OCI-LY7 (cell line): ENCODE results near the gene ZBTB20. TPM values are rescaled to one million over a fixed set of nuclear protein-coding genes. Genes with fewer than 3 reads are reported as not detected.

Experiments used
- BruUV-seq: library from RNA; stranded (reverse); fragments of 400-500 nt; replicated peaks from 2 replicates; lab custom pipeline; 2021; lab: Mats Ljungman, UMichigan
- CTCF ChIA-PET: fragments of 300-600 bp; sonication (Branson Sonifier 250); formaldehyde crosslinking; loops from one replicate; lab custom pipeline; 2022; ENCODE audit warnings: antibody characterized with exemption; ENCODE audit not compliant: unreplicated experiment; lab: Charles Lee
- POLR2A ChIA-PET: fragments of 300-600 bp; sonication (Branson Sonifier 250); formaldehyde crosslinking; loops from one replicate; lab custom pipeline; 2022; ENCODE audit warnings: antibody characterized with exemption; lab: Charles Lee
- DNase-seq: peaks from one replicate; pipeline ENCODE4 v3.0.0-alpha.2; 2015; ENCODE audit warnings: low spot score
- H2AFZ ChIP-seq: fragments of 200-600 bp; sonication (generic), shearing (Covaris generic); 2 replicates; pipeline ENCODE4 v1.6.1; 2014; ENCODE audit warnings: mild to moderate bottlenecking, antibody characterized with exemption, low read length, moderate library complexity
- H3K27ac ChIP-seq: fragments of 200-600 bp; sonication (generic); 2 replicates; pipeline ENCODE4 v1.5.1; 2014; ENCODE audit warnings: mixed run types, low read depth, mild to moderate bottlenecking, moderate library complexity, low read length, inconsistent platforms; ENCODE audit not compliant: poor library complexity, severe bottlenecking
- H3K36me3 ChIP-seq: fragments of 200-600 bp; sonication (generic); 2 replicates; pipeline ENCODE4 v1.6.1; 2014; ENCODE audit warnings: mild to moderate bottlenecking, antibody characterized with exemption, low read length, moderate library complexity, mixed read lengths; ENCODE audit not compliant: insufficient read depth
- H3K4me1 ChIP-seq: fragments of 200-600 bp; sonication (generic); 2 replicates; pipeline ENCODE4 v1.5.1; 2014; ENCODE audit warnings: mild to moderate bottlenecking, low read length; ENCODE audit not compliant: insufficient read depth, poor library complexity, severe bottlenecking
- H3K4me2 ChIP-seq: fragments of 200-600 bp; sonication (generic); 2 replicates; pipeline ENCODE4 v1.6.1; 2014; ENCODE audit warnings: mild to moderate bottlenecking, low read length
- H3K4me3 ChIP-seq: fragments of 200-600 bp; sonication (generic); 2 replicates; pipeline ENCODE4 v1.5.1; 2014; ENCODE audit warnings: mild to moderate bottlenecking, low read depth, low read length; ENCODE audit not compliant: poor library complexity, severe bottlenecking
- H3K79me2 ChIP-seq: fragments of 200-600 bp; sonication (generic); 2 replicates; pipeline ENCODE4 v1.6.1; 2016; ENCODE audit warnings: low read depth, mild to moderate bottlenecking, low read length, moderate library complexity, mixed read lengths; ENCODE audit not compliant: insufficient read depth
- H3K9me2 ChIP-seq: fragments of 200-600 bp; sonication (generic); 2 replicates; pipeline ENCODE4 v1.6.1; 2016; ENCODE audit warnings: mild to moderate bottlenecking, low read length, mixed read lengths; ENCODE audit not compliant: insufficient read depth
- H3K9me3 ChIP-seq: fragments of 200-600 bp; sonication (generic); 2 replicates; pipeline ENCODE4 v1.6.1; 2014; ENCODE audit warnings: mild to moderate bottlenecking, mixed run types, low read length, mixed read lengths
- H4K20me1 ChIP-seq: fragments of 200-600 bp; sonication (generic); 2 replicates; pipeline ENCODE4 v1.6.1; 2014; ENCODE audit warnings: mild to moderate bottlenecking, antibody characterized with exemption, low read length, moderate library complexity, mixed read lengths; ENCODE audit not compliant: insufficient read depth
- CTCF ChIP-seq: fragments of 200-600 bp; sonication (generic); conservative IDR thresholded peaks from 2 replicates; pipeline ENCODE4 v1.5.1; 2014; ENCODE audit warnings: mild to moderate bottlenecking, antibody characterized with exemption, low read length, moderate library complexity, mixed read lengths
- EZH2phosphoT487 ChIP-seq: fragments of 200-600 bp; sonication (generic); IDR thresholded peaks from 2 replicates; pipeline ENCODE4 v1.6.1; 2018; ENCODE audit warnings: low read depth, borderline replicate concordance, mild to moderate bottlenecking, mixed run types, antibody characterized with exemption, low read length, moderate library complexity, mixed read lengths
- intact Hi-C: fragments of 100-400 bp; cut with micrococcal nuclease; formaldehyde crosslinking; loops from one replicate; pipeline ENCODE4 v1.10.0; 2022; ENCODE audit not compliant: unreplicated experiment
- total RNA-seq, 2 experiments: library from RNA; depleted of rRNA in 1 of 2; stranded (reverse); fragments of >200 nt in 1 of 2; shearing (Covaris generic) in 1 of 2; gene quantifications; 2 replicates each; pipeline ENCODE4 v1.2.3, GENCODE V29; 2014 to 2022

Gene ZBTB20
- total RNA-seq, 2 experiments from 2014 or later = 5.5 to 11.8 TPM

GRCh38 chr3:114848643-114849350 is 298.3 kb downstream of the ZBTB20 start:
- H3K27ac ChIP-seq = no peak overlapping the region
- H3K79me2 ChIP-seq = no peaks in the 10 kb centered on the region
- BruUV-seq = no TSS peak
- H3K9me2 ChIP-seq = no peaks in the 10 kb centered on the region
- no peaks in the 10 kb centered on the region for H3K36me3 ChIP-seq
- H3K4me3 ChIP-seq = no peak overlapping the region
- DNase-seq = no peak
- H4K20me1 ChIP-seq = no peaks in the 10 kb centered on the region
- H3K4me1 ChIP-seq = no peaks in the 10 kb centered on the region
- ChIA-PET CTCF (no interaction called here), POLR2A (no interaction called here)
- no peak overlapping the region for H3K4me2 ChIP-seq
- H2AFZ ChIP-seq = no peak overlapping the region
- no peaks in the 10 kb centered on the region for H3K9me3 ChIP-seq
- no peak for TF ChIP-seq CTCF
- TF ChIP-seq EZH2phosphoT487 = no peak
- intact Hi-C loops = no loop called here

GRCh38 chr3:114848082-114848481 is 299.0 kb downstream of the ZBTB20 start:
- H3K36me3 ChIP-seq = no peaks in the 10 kb centered on the region
- no peaks in the 10 kb centered on the region for H3K9me2 ChIP-seq
- H3K79me2 ChIP-seq = no peaks in the 10 kb centered on the region
- no peak overlapping the region for H3K27ac ChIP-seq
- no peak overlapping the region for H3K4me3 ChIP-seq
- no peaks in the 10 kb centered on the region for H3K9me3 ChIP-seq
- H4K20me1 ChIP-seq = no peaks in the 10 kb centered on the region
- no peak for DNase-seq
- ChIA-PET POLR2A (no interaction called here), CTCF (no interaction called here)
- BruUV-seq = no TSS peak
- H3K4me1 ChIP-seq = no peaks in the 10 kb centered on the region
- H2AFZ ChIP-seq = no peak overlapping the region
- TF ChIP-seq CTCF (no peak), EZH2phosphoT487 (no peak)
- H3K4me2 ChIP-seq = no peak overlapping the region
- intact Hi-C loops = no loop called here

DNA sequence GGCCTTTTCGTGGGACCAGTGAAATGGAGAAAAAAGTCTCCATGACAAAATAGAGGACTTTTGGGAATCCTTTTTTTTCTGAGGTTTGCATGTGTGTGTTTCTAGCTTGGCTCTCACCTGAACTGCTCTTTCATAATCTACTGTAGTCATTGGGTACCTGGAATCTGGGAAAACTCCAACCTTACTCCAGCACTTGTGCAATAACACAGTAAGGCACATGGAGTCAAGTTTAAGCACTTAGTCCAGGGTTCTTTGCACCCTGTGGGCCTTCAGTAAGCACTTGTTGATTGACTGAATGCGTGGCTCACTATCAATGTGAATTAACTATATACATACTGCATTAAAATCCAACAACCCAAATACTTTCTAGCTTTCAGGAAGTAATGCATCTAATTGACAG is 299.5 kb downstream of the ZBTB20 start:
- Histone ChIP-seq H2AFZ (no peak overlapping the region), H3K79me2 (no peaks in the 10 kb centered on the region), H3K4me1 (no peaks in the 10 kb centered on the region), H3K4me2 (no peak overlapping the region), H4K20me1 (no peaks in the 10 kb centered on the region), H3K4me3 (no peak overlapping the region), H3K9me3 (no peaks in the 10 kb centered on the region), H3K27ac (no peak overlapping the region), H3K36me3 (no peaks in the 10 kb centered on the region), H3K9me2 (no peaks in the 10 kb centered on the region)
- BruUV-seq = no TSS peak
- TF ChIP-seq EZH2phosphoT487 = no peak
- TF ChIP-seq CTCF = no peak
- no peak for DNase-seq
- POLR2A ChIA-PET = no interaction called here
- CTCF ChIA-PET = no interaction called here
- intact Hi-C loops = no loop called here
